Colonic mucosa (tissue), 4 donors: Measurements from ENCODE around the gene SDK2. TPM values are rescaled to one million over a fixed set of nuclear protein-coding genes. Genes with fewer than 3 reads are reported as not detected.

Experiments used
- DNase-seq: peaks from one replicate; pipeline ENCODE4 v3.0.0-alpha.2; 2020
- H3K27ac ChIP-seq: fragments of 200-600 bp; one replicate; pipeline ENCODE4 v1.8.0; 2021
- H3K27me3 ChIP-seq: fragments of 200-600 bp; one replicate; pipeline ENCODE4 v1.8.0; 2021
- H3K36me3 ChIP-seq: fragments of 200-600 bp; one replicate; pipeline ENCODE4 v1.8.0; 2021
- H3K4me1 ChIP-seq: fragments of 200-600 bp; one replicate; pipeline ENCODE4 v1.8.0; 2021; ENCODE audit warnings: mild to moderate bottlenecking
- H3K4me3 ChIP-seq: fragments of 200-600 bp; one replicate; pipeline ENCODE4 v1.8.0; 2021
- H3K9ac ChIP-seq, 2 donors: one replicate each; pipeline ENCODE4 v1.7.0; 2013; ENCODE audit warnings: control low read depth in 2 of 2, low read depth in 2 of 2, low read length in 2 of 2
- H3K9me3 ChIP-seq: fragments of 200-600 bp; one replicate; pipeline ENCODE4 v1.8.0; 2021
- CTCF ChIP-seq: fragments of 200-600 bp; IDR thresholded peaks from one replicate; pipeline ENCODE4 v1.8.0; 2022; ENCODE audit warnings: antibody characterized with exemption, mild to moderate bottlenecking
- intact Hi-C: fragments of 100-400 bp; cut with DNase I; formaldehyde crosslinking; loops from one replicate; pipeline ENCODE4 v1.14.1; 2022
- total RNA-seq, 2 donors: library from RNA; stranded (reverse); fragmentation: NEBNext Ultra II Directional in 1 of 2; extraction: Animal tissue kit (Norgen Biotek cat#: 25700) in 1 of 2; gene quantifications; one replicate each; pipeline ENCODE4 v1.2.1, GENCODE V29; 2021
- donor health status: healthy.
- donor health status: DM: no; HTN: no; CAD: no.
- donor health status: DM: no; HTN: no; CAD: no.

Gene SDK2
- total RNA-seq, 2 donors from 2014 or later: 0.94 to 1.2 TPM

- Histone ChIP-seq H3K36me3 (no peaks in the 10 kb centered on the region), H3K9me3 (no peaks in the 10 kb centered on the region), H3K27ac (no peak overlapping the region), H3K4me1 (no peaks in the 10 kb centered on the region), H3K9ac (no peak overlapping the region), H3K4me3 (no peak overlapping the region), H3K27me3 (no peaks in the 10 kb centered on the region)
- DNase-seq: no peak
- intact Hi-C loops: no loop called here
- TF ChIP-seq CTCF: no peak
These were observed 287.6 kb downstream of the SDK2 start for GRCh38 chr17:73356561-73357170.

DNA sequence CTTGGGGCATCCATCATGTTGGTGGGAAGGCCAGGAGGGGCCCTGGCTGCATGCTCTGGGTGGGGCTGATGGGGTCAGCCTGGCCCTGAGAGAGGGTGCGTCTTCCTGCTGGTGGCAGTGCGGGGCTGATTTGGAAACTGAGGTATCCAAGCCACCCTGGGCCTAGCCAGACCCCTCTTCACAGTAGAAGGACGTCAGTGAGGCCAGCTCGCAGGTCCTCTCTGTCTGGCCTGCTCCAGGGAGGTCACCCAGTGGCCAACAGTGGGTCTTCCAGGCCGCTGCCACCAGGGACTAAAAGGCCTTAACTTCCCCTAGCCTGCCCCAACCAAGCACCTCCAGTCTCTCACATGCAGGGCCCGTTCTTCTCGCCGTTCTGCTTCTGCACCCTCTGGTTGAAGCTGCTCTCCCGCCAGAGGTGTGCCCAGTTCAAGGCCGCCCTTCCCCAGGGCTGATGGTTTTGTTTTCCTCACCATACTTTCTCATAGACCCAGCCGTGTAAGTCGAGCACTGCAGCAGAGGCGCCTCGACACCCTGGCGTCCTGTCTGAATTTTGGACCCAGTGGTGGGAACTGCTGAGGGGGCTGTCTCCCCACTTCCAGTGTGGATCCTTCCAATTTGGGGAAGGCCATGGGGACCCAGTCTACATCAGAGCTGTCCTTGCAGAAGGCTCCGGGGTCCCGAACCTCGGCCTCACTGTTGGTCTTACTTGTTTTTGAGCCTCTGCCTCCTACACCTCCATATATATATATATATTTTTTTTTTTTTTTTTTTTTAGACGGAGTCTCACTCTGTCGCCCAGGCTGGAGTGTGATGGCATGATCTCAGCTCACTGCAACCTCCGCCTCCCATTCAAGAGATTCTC, 289.6 kb downstream of the SDK2 start:
- no peak overlapping the region for H3K9ac ChIP-seq
- intact Hi-C loops: no loop called here
- H3K4me1 ChIP-seq: no peaks in the 10 kb centered on the region
- no peak overlapping the region for H3K4me3 ChIP-seq
- DNase-seq: no peak
- H3K9me3 ChIP-seq: no peaks in the 10 kb centered on the region
- H3K36me3 ChIP-seq: no peaks in the 10 kb centered on the region
- TF ChIP-seq CTCF: no peak
- H3K27me3 ChIP-seq: no peaks in the 10 kb centered on the region
- H3K27ac ChIP-seq: no peak overlapping the region

- TF ChIP-seq CTCF: no peak
- H3K9me3 ChIP-seq: no peaks in the 10 kb centered on the region
- no peak overlapping the region for H3K4me3 ChIP-seq
- H3K27ac ChIP-seq: no peak overlapping the region
- H3K36me3 ChIP-seq: no peaks in the 10 kb centered on the region
- H3K4me1 ChIP-seq: no peaks in the 10 kb centered on the region
- intact Hi-C loops: no loop called here
- H3K9ac ChIP-seq: no peak overlapping the region
- DNase-seq: no peak
- no peaks in the 10 kb centered on the region for H3K27me3 ChIP-seq
These were observed 292.0 kb downstream of the SDK2 start for GRCh38 chr17:73352261-73352660.

DNA sequence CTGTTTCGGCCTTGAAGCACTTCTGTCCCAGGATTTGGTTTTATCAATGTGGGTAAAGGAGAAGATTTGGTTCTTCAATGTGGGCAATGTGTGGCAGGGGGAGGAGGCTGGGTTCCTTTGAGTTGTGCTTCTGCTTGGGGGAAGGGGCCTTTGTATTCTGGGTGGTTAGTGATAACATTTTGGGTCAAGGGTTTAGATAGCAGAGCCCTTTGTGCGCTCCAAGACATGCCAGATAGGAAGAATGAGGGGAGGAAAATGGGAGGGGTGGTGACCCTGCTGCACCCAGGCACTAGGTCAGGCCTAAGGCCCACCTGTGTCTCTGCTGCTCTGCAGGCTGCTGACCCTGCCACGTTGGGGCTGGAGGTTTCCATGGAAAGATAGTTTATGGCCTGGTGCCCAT, 292.5 kb downstream of the SDK2 start:
- Histone ChIP-seq H3K27me3 (no peaks in the 10 kb centered on the region), H3K9ac (no peak overlapping the region), H3K4me3 (no peak overlapping the region), H3K27ac (no peak overlapping the region), H3K9me3 (no peaks in the 10 kb centered on the region), H3K36me3 (no peaks in the 10 kb centered on the region), H3K4me1 (no peaks in the 10 kb centered on the region)
- intact Hi-C loops: no loop called here
- no peak for TF ChIP-seq CTCF
- no peak for DNase-seq

DNA sequence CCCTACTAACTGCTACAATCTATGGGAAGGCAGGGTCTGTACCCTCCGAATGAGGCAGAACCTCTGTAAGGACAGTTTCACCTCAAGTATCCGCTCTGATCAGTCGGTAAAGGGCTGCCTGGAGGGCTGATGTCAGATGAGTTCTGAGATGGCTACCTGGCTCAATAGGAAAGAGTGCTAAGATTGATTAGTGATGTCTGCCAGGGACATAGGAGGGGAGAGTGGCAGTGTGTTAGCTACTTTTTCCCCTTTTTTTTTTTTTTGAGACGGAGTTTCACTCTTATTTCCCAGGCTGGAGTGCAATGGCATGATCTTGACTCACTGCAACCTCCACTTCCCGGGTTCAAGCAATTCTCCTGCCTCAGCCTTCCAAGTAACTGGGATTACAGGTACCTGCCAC, 293.4 kb downstream of the SDK2 start:
- no peaks in the 10 kb centered on the region for H3K4me1 ChIP-seq
- H3K4me3 ChIP-seq: no peak overlapping the region
- no peak overlapping the region for H3K9ac ChIP-seq
- intact Hi-C loops: no loop called here
- TF ChIP-seq CTCF: no peak
- H3K27me3 ChIP-seq: no peaks in the 10 kb centered on the region
- H3K36me3 ChIP-seq: no peaks in the 10 kb centered on the region
- no peak for DNase-seq
- no peak overlapping the region for H3K27ac ChIP-seq
- no peaks in the 10 kb centered on the region for H3K9me3 ChIP-seq
